ENCODE measurements around the gene RAPGEF2. TPM values are rescaled to one million over a fixed set of nuclear protein-coding genes. Genes with fewer than 3 reads are reported as not detected.

Gene RAPGEF2
- total RNA-seq, 6 experiments from 2014 or later: 22.2 to 36.4 (median 31.5) TPM

- Mint-ChIP-seq H3K27ac (no peak overlapping the region), H3K27me3 (ENCODE audit: insufficient read depth) (no peaks in the 10 kb centered on the region), H3K36me3 (ENCODE audit: low read depth) (peaks cover 8% of the 10 kb centered on the region), H3K4me1 (ENCODE audit: low read depth) (peaks cover 7% of the 10 kb centered on the region; the same call in 1 of the 2 replicates), H3K4me3 (no peak overlapping the region), H3K9me3 (peaks cover 7% of the 10 kb centered on the region)
- TF ChIP-seq CTCF (IDR thresholded peaks at IDR 0.05): no peak
- DNase-seq: no peak
These were observed 277.0 kb downstream of the RAPGEF2 start for GRCh38 chr4:159379836-159380235.

GRCh38 chr4:159382856-159383561 is 280.1 kb downstream of the RAPGEF2 start:
- no peak for DNase-seq

GRCh38 chr4:159383562-159383931 is 280.7 kb downstream of the RAPGEF2 start:
- peaks cover 27% of the 10 kb centered on the region for H3K36me3 Mint-ChIP-seq (ENCODE audit: low read depth)
- H3K9me3 Mint-ChIP-seq: peaks cover 25% of the 10 kb centered on the region

More at GRCh38 chr4:159382856-159383561, 280.1 kb downstream of the RAPGEF2 start:
- no peak for TF ChIP-seq CTCF (IDR thresholded peaks at IDR 0.05)
- Mint-ChIP-seq H3K9me3 (peaks cover 22% of the 10 kb centered on the region), H3K27ac (no peak overlapping the region), H3K4me3 (no peak overlapping the region), H3K27me3 (ENCODE audit: insufficient read depth) (no peaks in the 10 kb centered on the region; the same call in 1 of the 2 replicates), H3K4me1 (ENCODE audit: low read depth) (no peaks in the 10 kb centered on the region), H3K36me3 (ENCODE audit: low read depth) (peaks cover 23% of the 10 kb centered on the region)

GRCh38 chr4:159384017-159384416 is 281.1 kb downstream of the RAPGEF2 start:
- Mint-ChIP-seq H3K9me3 (peaks cover 24% of the 10 kb centered on the region), H3K27me3 (ENCODE audit: insufficient read depth) (no peaks in the 10 kb centered on the region; the same call in 1 of the 2 replicates), H3K36me3 (ENCODE audit: low read depth) (peaks cover 25% of the 10 kb centered on the region), H3K4me1 (ENCODE audit: low read depth) (no peaks in the 10 kb centered on the region), H3K4me3 (no peak overlapping the region), H3K27ac (no peak overlapping the region)
- TF ChIP-seq CTCF (IDR thresholded peaks at IDR 0.05): no peak
- no peak for DNase-seq

More at GRCh38 chr4:159383562-159383931, 280.7 kb downstream of the RAPGEF2 start:
- H3K4me1 Mint-ChIP-seq (ENCODE audit: low read depth): no peaks in the 10 kb centered on the region
- H3K27me3 Mint-ChIP-seq (ENCODE audit: insufficient read depth): no peaks in the 10 kb centered on the region; the same call in 1 of the 2 replicates
- no peak for TF ChIP-seq CTCF (IDR thresholded peaks at IDR 0.05)
- no peak overlapping the region for H3K27ac Mint-ChIP-seq
- no peak for DNase-seq
- no peak overlapping the region for H3K4me3 Mint-ChIP-seq

- Mint-ChIP-seq H3K4me3 (no peak overlapping the region), H3K9me3 (peaks cover 28% of the 10 kb centered on the region), H3K4me1 (ENCODE audit: low read depth) (no peaks in the 10 kb centered on the region), H3K36me3 (ENCODE audit: low read depth) (peaks cover 29% of the 10 kb centered on the region), H3K27me3 (ENCODE audit: insufficient read depth) (no peaks in the 10 kb centered on the region; the same call in 1 of the 2 replicates), H3K27ac (no peak overlapping the region)
- peak; percentile 67 for TF ChIP-seq CTCF (IDR thresholded peaks at IDR 0.05)
- no peak for DNase-seq
These were observed 281.8 kb downstream of the RAPGEF2 start for GRCh38 chr4:159384632-159385031.
